ENCODE results near the gene IGFN1. TPM values are rescaled to one million over a fixed set of nuclear protein-coding genes. Genes with fewer than 3 reads are reported as not detected.
A peak's percentile ranks its signal among the peaks of the same experiment; 100 is the strongest.

IGFN1 gene
- total and polyA plus RNA-seq, 2 donors from 2014 or later: 2.8 TPM; not detected in 1

GRCh38 chr1:201260236-201260590 lies 69.6 kb downstream of the IGFN1 start:
- FAIRE-seq: no peak
- intact Hi-C loops (cut with DNase I): no loop called here

GRCh38 chr1:201260648-201261311 lies 70.2 kb downstream of the IGFN1 start:
- Histone ChIP-seq H3K4me1 (ENCODE audit: control insufficient read depth in 2 of 3, insufficient read depth in 2 of 3, low read depth in 1 of 3, low read length in 3 of 3) (no peaks in the 10 kb centered on the region), H3K4me3 (ENCODE audit: low read length in 3 of 3) (no peak overlapping the region), H3K27me3 (ENCODE audit: control insufficient read depth, insufficient read depth, low read length) (peaks cover 3% of the 10 kb centered on the region), H3K27ac (ENCODE audit: low read depth in 2 of 2, low read length in 2 of 2) (no peak overlapping the region), H3K36me3 (ENCODE audit: control insufficient read depth in 2 of 3, insufficient read depth in 3 of 3, low read length in 3 of 3) (no peaks in the 10 kb centered on the region), H3K9me3 (ENCODE audit: control insufficient read depth in 2 of 3, insufficient read depth in 1 of 3, low read length in 3 of 3) (no peaks in the 10 kb centered on the region), H3K9ac (ENCODE audit: low read length in 3 of 3) (no peak overlapping the region)
- no peak for TF ChIP-seq CTCF (IDR thresholded peaks at IDR 0.05; ENCODE audit: borderline replicate concordance, extremely low read depth, insufficient read depth)
- intact Hi-C loops (cut with DNase I): no loop called here
- DNase-seq: no peak
- FAIRE-seq: no peak

More at GRCh38 chr1:201260236-201260590, 69.6 kb downstream of the IGFN1 start:
- DNase-seq: peak in 1 of 5 donors; percentile 63
- no peaks in the 10 kb centered on the region for H3K36me3 ChIP-seq (ENCODE audit: control insufficient read depth in 2 of 3, insufficient read depth in 3 of 3, low read length in 3 of 3)
- H3K4me3 ChIP-seq (ENCODE audit: low read length in 3 of 3): no peak overlapping the region
- TF ChIP-seq CTCF (IDR thresholded peaks at IDR 0.05; ENCODE audit: borderline replicate concordance, extremely low read depth, insufficient read depth): no peak
- H3K9ac ChIP-seq (ENCODE audit: low read length in 3 of 3): no peak overlapping the region
- H3K27me3 ChIP-seq (ENCODE audit: control insufficient read depth, insufficient read depth, low read length): peaks cover 3% of the 10 kb centered on the region
- H3K4me1 ChIP-seq (ENCODE audit: control insufficient read depth in 2 of 3, insufficient read depth in 2 of 3, low read depth in 1 of 3, low read length in 3 of 3): no peaks in the 10 kb centered on the region
- H3K27ac ChIP-seq (ENCODE audit: low read depth in 2 of 2, low read length in 2 of 2): no peak overlapping the region
- no peaks in the 10 kb centered on the region for H3K9me3 ChIP-seq (ENCODE audit: control insufficient read depth in 2 of 3, insufficient read depth in 1 of 3, low read length in 3 of 3)

- Histone ChIP-seq H3K27ac (ENCODE audit: low read depth in 2 of 2, low read length in 2 of 2) (no peak overlapping the region), H3K4me3 (ENCODE audit: low read length in 3 of 3) (no peak overlapping the region), H3K9me3 (ENCODE audit: control insufficient read depth in 2 of 3, insufficient read depth in 1 of 3, low read length in 3 of 3) (no peaks in the 10 kb centered on the region), H3K27me3 (ENCODE audit: control insufficient read depth, insufficient read depth, low read length) (peaks cover 3% of the 10 kb centered on the region), H3K9ac (ENCODE audit: low read length in 3 of 3) (no peak overlapping the region), H3K4me1 (ENCODE audit: control insufficient read depth in 2 of 3, insufficient read depth in 2 of 3, low read depth in 1 of 3, low read length in 3 of 3) (no peaks in the 10 kb centered on the region), H3K36me3 (ENCODE audit: control insufficient read depth in 2 of 3, insufficient read depth in 3 of 3, low read length in 3 of 3) (no peaks in the 10 kb centered on the region)
- FAIRE-seq (no peak), DNase-seq (peak in 1 of 5 donors; percentile 52)
- no peak for TF ChIP-seq CTCF (IDR thresholded peaks at IDR 0.05; ENCODE audit: borderline replicate concordance, extremely low read depth, insufficient read depth)
- intact Hi-C loops (cut with DNase I): no loop called here
Observed at GRCh38 chr1:201261771-201262547, 71.3 kb downstream of the IGFN1 start.
